ENCODE data around the gene RUFY1. TPM values are rescaled to one million over a fixed set of nuclear protein-coding genes. Genes with fewer than 3 reads are reported as not detected.

The RUFY1 gene
- total RNA-seq, 1 experiment from 2014 or later: 34.0 TPM

DNA sequence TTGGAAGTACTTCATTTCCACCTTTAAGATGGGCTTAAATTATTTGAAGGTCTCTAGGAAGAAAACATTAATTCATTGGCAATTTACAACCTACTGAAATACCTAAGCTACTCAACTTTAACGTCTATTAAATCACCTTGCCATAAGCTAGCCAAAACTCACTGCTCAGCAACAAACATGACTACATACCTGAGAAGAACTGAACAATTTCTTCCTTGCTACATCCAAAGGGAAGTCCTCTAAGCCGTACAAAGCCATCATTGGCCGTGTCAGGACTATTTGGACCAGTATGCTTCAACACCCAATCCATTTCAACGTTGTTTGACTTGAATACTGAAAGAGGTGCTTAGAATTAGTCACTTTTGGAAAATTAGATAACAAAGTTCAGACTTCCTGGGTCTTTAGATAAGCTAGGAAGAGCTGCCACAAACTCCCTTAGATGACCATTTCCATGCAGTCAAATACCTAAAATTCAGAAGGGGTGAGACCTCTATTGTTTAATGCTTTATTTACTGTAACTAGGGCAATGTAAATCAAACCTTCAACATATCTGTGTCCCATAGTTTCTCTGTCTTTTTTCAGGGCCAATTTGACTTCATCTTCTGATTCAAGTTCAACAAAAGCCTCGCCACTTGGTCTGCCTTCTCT, 70.5 kb downstream of the RUFY1 start:
- CTCF ChIA-PET: interaction anchor here (0.6 kb wide), 1 partner anchor 11 kb away, joined by 3 read pairs; no protein-coding TSS in a partner anchor
- TF ChIP-seq MYBL2 (CRISPR knock-in tag; IDR thresholded peaks at IDR 0.05) (no peak), RORB (CRISPR knock-in tag; IDR thresholded peaks at IDR 0.05) (0 out of 2 replicates have a peak, but pooled peaks have one; percentile 23), SMAD3 (CRISPR knock-in tag; IDR thresholded peaks at IDR 0.05; ENCODE audit: borderline replicate concordance) (no peak)
- Mint-ChIP-seq H3K9me3 (no peaks in the 10 kb centered on the region), H3K27me3 (ENCODE audit: low read depth) (no peaks in the 10 kb centered on the region), H3K27ac (peak overlapping the region; percentile 73), H3K36me3 (peaks cover 70% of the 10 kb centered on the region), H3K4me1 (peaks cover 51% of the 10 kb centered on the region), H3K4me3 (peak overlapping the region; percentile 90)
- ATAC-seq (no peak), DNase-seq (ENCODE audit: low spot score) (no peak)
- POLR2A ChIA-PET: interaction anchor here (0.6 kb wide), 1 partner anchor 68 kb away, joined by 3 read pairs; no protein-coding TSS in a partner anchor

DNA sequence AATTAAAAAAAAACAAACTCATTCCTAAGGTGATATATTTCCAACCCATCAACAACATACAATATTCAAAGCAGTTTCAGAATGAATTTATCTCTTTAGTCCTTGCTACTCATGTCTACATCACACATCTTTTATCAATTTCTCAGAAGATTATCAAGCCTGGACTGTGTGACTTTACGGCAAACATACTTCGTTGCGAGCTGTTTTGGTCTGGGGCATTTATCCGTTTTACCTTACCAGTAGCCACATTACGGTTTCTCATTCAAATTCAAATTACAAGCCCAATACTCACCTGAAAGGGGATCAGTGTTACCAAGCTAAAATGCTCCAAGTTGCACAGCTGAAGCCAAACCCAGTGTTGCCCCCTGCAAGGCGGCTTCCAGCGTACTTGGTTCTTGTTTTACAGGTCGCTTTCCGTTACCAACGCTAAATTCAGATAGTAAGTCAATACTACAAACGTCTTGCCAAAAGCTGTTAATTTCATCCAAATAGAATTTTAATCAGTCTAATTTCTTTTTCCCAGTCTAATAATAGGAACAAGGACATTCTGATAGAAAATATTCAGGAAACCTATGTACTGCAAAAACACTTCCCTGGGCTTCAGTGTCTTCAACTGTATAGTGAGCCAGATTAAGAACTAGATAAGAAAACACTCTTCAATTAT, 71.3 kb downstream of the RUFY1 start:
- peaks cover 51% of the 10 kb centered on the region for H3K4me1 Mint-ChIP-seq
- TF ChIP-seq ZNF396 (CRISPR knock-in tag; IDR thresholded peaks at IDR 0.05; ENCODE audit: borderline replicate concordance) (no peak), ATF6 (CRISPR knock-in tag; IDR thresholded peaks at IDR 0.05) (no peak), NR2C2 (CRISPR knock-in tag; IDR thresholded peaks at IDR 0.05) (no peak)
- DNase-seq (ENCODE audit: low spot score) (no peak), ATAC-seq (no peak)
- peak overlapping the region; percentile 73 for H3K27ac Mint-ChIP-seq
- peak overlapping the region; percentile 90 for H3K4me3 Mint-ChIP-seq
- no peaks in the 10 kb centered on the region for H3K27me3 Mint-ChIP-seq (ENCODE audit: low read depth)
- H3K9me3 Mint-ChIP-seq: no peaks in the 10 kb centered on the region
- ChIA-PET CTCF (interaction anchor here (0.6 kb wide), 1 partner anchor 10 kb away, joined by 3 read pairs; no protein-coding TSS in a partner anchor), POLR2A (interaction anchor here (0.9 to 2.9 kb wide), 2 partner anchors 9 to 14 kb away, joined by 3 to 31 read pairs; no protein-coding TSS in a partner anchor)
- peaks cover 62% of the 10 kb centered on the region for H3K36me3 Mint-ChIP-seq

- Mint-ChIP-seq H3K27ac (peak within 1 kb of the TSS; percentile 99), H3K4me3 (peak within 1 kb of the TSS; percentile 96), H3K27me3 (ENCODE audit: low read depth) (no peaks in the 10 kb centered on the region), H3K36me3 (peaks cover 46% of the 10 kb centered on the region), H3K4me1 (peaks cover 42% of the 10 kb centered on the region), H3K9me3 (no peaks in the 10 kb centered on the region)
- ChIA-PET CTCF (interaction anchor here (0.6 to 3.4 kb wide), 15 partner anchors 9 to 467 kb away, joined by 3 to 37 read pairs (median 4); partner anchors contain the start of gene RUFY1), POLR2A (interaction anchor here (0.5 to 2.9 kb wide), 23 partner anchors 9 to 1567 kb away, joined by 3 to 31 read pairs (median 5); partner anchors contain the start of genes CBY3, MAML1 and RUFY1)
- DNase-seq (ENCODE audit: low spot score) (peak; percentile 97), ATAC-seq (peak; percentile 62)
- TF ChIP-seq MLX (CRISPR knock-in tag; IDR thresholded peaks at IDR 0.05) (peak; percentile 83), HMGA2 (CRISPR knock-in tag; IDR thresholded peaks at IDR 0.05) (no peak; the same call in 1 of the 2 replicates), EMX1 (CRISPR knock-in tag; IDR thresholded peaks at IDR 0.05) (0 out of 2 replicates have a peak, but pooled peaks have one; percentile 52), TP53 (CRISPR knock-in tag; IDR thresholded peaks at IDR 0.05) (no peak), SOX15 (CRISPR knock-in tag; IDR thresholded peaks at IDR 0.05) (no peak), NR1H2 (CRISPR knock-in tag; IDR thresholded peaks at IDR 0.05) (no peak), ATF6 (CRISPR knock-in tag; IDR thresholded peaks at IDR 0.05) (no peak), ZNF317 (CRISPR knock-in tag; IDR thresholded peaks at IDR 0.05; ENCODE audit: borderline replicate concordance, low read depth) (0 out of 2 replicates have a peak, but pooled peaks have one; percentile 15), SMAD4 (CRISPR knock-in tag; IDR thresholded peaks at IDR 0.05) (0 out of 2 replicates have a peak, but pooled peaks have one; percentile 59), TEAD4 (CRISPR knock-in tag; IDR thresholded peaks at IDR 0.05) (no peak), GTF2I (CRISPR knock-in tag; conservative IDR thresholded peaks at IDR 0.05) (no peak)
- TF ChIP-seq, protein P1, sequence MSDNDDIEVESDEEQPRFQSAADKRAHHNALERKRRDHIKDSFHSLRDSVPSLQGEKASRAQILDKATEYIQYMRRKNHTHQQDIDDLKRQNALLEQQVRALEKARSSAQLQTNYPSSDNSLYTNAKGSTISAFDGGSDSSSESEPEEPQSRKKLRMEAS (CRISPR knock-in tag; IDR thresholded peaks at IDR 0.05): no peak; the same call in none of the 2 replicates
- TF ChIP-seq, protein P2, sequence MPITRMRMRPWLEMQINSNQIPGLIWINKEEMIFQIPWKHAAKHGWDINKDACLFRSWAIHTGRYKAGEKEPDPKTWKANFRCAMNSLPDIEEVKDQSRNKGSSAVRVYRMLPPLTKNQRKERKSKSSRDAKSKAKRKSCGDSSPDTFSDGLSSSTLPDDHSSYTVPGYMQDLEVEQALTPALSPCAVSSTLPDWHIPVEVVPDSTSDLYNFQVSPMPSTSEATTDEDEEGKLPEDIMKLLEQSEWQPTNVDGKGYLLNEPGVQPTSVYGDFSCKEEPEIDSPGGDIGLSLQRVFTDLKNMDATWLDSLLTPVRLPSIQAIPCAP (CRISPR knock-in tag; IDR thresholded peaks at IDR 0.05): 0 out of 2 replicates have a peak, but pooled peaks have one; percentile 55
Observed at GRCh38 chr5:179623003-179623905, 72.9 kb downstream of the RUFY1 start, which contains the start of gene HNRNPH1. TSS of gene HNRNPH1 (minus strand) at chr5:179623671. CDS start at chr5:179623133, 538 bp downstream.
